ENCODE results near the gene SLC44A2. TPM values are rescaled to one million over a fixed set of nuclear protein-coding genes. Genes with fewer than 3 reads are reported as not detected.

The SLC44A2 gene
- total and polyA plus RNA-seq, 10 of the 15 experiments (the other 5 are each of a cell fraction or from before 2014, with no cell fraction given): 3.0 to 51.3 (median 26.8) TPM

DNA sequence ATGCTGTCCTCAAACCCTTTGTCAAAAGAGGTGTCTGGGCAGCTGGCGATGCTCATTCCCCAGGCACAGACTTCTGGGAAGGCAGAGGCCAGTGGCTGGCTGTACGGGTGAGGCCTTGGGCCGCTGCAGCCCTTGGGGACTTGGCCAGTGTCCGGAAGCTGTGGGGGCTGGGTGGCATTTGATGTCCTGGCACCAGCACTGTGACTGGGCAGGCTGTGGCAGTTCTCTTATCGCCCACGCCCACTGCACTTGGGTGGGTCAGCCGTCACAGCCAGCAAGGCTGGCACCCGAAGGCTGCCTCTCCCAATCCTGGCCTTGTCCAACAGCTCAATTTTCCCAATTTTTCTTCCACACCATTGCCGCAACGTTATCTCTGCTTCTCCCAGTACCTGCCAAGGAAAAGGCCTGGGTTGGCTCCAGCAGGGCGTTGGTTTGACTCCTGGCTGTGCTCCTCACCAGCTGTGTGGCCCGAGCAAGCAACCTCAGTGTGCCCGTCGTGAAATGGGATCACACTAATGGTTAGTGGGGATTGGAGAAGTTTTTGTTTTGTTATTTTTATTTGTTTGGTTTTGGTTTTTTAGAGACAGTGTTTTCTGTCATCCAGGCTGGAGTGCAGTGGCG lies 12.7 kb upstream of the SLC44A2 start:
- no peaks in the 10 kb centered on the region; the same call in 1 of the 2 replicates for H3K79me2 ChIP-seq (ENCODE audit: control insufficient read depth, insufficient read depth, low read length)
- no peak overlapping the region for H3K4me2 ChIP-seq (ENCODE audit: control insufficient read depth, insufficient read depth)
- ATAC-seq: no peak
- no peak overlapping the region for H3K4me3 ChIP-seq
- no peak overlapping the region for H3K9ac ChIP-seq (ENCODE audit: control insufficient read depth, insufficient read depth, low read length)
- intact Hi-C loops (cut with micrococcal nuclease; ENCODE audit: unreplicated experiment) (no loop called here), in situ Hi-C loops (cut with MboI) (no loop called here)
- no peaks in the 10 kb centered on the region; the same call in 2 of the 3 replicates for H3K9me3 ChIP-seq (replicated peaks; ENCODE audit: control insufficient read depth, insufficient read depth, low read length)
- ChIA-PET RAD21 (ENCODE audit: unreplicated experiment) (no interaction called here), SMC1A (ENCODE audit: uncharacterized antibody, unreplicated experiment) (interaction anchor here (0.9 to 1.1 kb wide), 3 partner anchors 31 to 343 kb away, joined by 3 read pairs; no protein-coding TSS in a partner anchor), POLR2A (interaction anchor here (0.6 to 1.8 kb wide), 2 partner anchors 32 to 184 kb away, joined by 3 to 5 read pairs; no protein-coding TSS in a partner anchor), CTCF (interaction anchor here (0.8 to 2.0 kb wide), 6 partner anchors 10 to 41 kb away, joined by 3 to 11 read pairs (median 5); no protein-coding TSS in a partner anchor)
- no peak overlapping the region for H3K27ac ChIP-seq (ENCODE audit: control insufficient read depth, insufficient read depth)
- no TSS peak for BruUV-seq (replicated peaks)
- DNase-seq (ENCODE audit: low read depth, low spot score): no peak
- no peaks in the 10 kb centered on the region for H3K27me3 ChIP-seq (replicated peaks in 1 of 2; ENCODE audit: control insufficient read depth in 2 of 2, insufficient read depth in 2 of 2, low read length in 1 of 2)
- FAIRE-seq: no peak
- H4K20me1 ChIP-seq (ENCODE audit: control insufficient read depth, insufficient read depth): no peaks in the 10 kb centered on the region
- no peak overlapping the region for H2AFZ ChIP-seq (ENCODE audit: control insufficient read depth, low read depth, low read length)
- H3K36me3 ChIP-seq (ENCODE audit: control insufficient read depth in 2 of 2, insufficient read depth in 2 of 2, low read length in 1 of 2): no peaks in the 10 kb centered on the region
- H3K4me1 ChIP-seq (ENCODE audit: control insufficient read depth, insufficient read depth, low read length): no peaks in the 10 kb centered on the region
- WGBS (ENCODE audit: insufficient coverage, insufficient replicate concordance, low lambda C conversion rate, missing lambda C conversion rate): 94% methylated on average over 15 of the region's 15 CpGs
- TF ChIP-seq BRCA1 (IDR thresholded peaks at IDR 0.05; ENCODE audit: low read depth, low read length) (no peak), PAX8 (IDR thresholded peaks at IDR 0.05) (no peak), RELB (IDR thresholded peaks at IDR 0.05; ENCODE audit: low read depth) (no peak), SREBF2 (IDR thresholded peaks at IDR 0.05; ENCODE audit: low read length) (no peak), LARP7 (IDR thresholded peaks at IDR 0.05) (no peak), EZH2 (IDR thresholded peaks at IDR 0.05; ENCODE audit: borderline replicate concordance, control insufficient read depth, low read depth, low read length) (no peak), REST (IDR thresholded peaks at IDR 0.05; ENCODE audit: low read depth, low read length) (no peak), IKZF2 (IDR thresholded peaks at IDR 0.05) (no peak), CHD2 (IDR thresholded peaks at IDR 0.05; ENCODE audit: borderline replicate concordance, low read depth, low read length) (no peak)
- TF ChIP-seq, protein P1, sequence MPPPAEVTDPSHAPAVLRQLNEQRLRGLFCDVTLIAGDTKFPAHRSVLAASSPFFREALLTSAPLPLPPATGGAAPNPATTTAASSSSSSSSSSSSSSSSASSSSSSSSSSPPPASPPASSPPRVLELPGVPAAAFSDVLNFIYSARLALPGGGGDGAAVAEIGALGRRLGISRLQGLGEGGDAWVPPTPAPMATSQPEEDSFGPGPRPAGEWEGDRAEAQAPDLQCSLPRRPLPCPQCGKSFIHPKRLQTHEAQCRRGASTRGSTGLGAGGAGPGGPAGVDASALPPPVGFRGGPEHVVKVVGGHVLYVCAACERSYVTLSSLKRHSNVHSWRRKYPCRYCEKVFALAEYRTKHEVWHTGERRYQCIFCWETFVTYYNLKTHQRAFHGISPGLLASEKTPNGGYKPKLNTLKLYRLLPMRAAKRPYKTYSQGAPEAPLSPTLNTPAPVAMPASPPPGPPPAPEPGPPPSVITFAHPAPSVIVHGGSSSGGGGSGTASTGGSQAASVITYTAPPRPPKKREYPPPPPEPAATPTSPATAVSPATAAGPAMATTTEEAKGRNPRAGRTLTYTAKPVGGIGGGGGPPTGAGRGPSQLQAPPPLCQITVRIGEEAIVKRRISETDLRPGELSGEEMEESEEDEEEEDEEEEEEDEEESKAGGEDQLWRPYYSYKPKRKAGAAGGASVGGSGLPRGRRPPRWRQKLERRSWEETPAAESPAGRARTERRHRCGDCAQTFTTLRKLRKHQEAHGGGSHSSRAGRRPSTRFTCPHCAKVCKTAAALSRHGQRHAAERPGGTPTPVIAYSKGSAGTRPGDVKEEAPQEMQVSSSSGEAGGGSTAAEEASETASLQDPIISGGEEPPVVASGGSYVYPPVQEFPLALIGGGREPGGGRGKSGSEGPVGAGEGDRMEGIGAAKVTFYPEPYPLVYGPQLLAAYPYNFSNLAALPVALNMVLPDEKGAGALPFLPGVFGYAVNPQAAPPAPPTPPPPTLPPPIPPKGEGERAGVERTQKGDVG (CRISPR knock-in tag; IDR thresholded peaks at IDR 0.05): no peak
- TF ChIP-seq, protein P2, sequence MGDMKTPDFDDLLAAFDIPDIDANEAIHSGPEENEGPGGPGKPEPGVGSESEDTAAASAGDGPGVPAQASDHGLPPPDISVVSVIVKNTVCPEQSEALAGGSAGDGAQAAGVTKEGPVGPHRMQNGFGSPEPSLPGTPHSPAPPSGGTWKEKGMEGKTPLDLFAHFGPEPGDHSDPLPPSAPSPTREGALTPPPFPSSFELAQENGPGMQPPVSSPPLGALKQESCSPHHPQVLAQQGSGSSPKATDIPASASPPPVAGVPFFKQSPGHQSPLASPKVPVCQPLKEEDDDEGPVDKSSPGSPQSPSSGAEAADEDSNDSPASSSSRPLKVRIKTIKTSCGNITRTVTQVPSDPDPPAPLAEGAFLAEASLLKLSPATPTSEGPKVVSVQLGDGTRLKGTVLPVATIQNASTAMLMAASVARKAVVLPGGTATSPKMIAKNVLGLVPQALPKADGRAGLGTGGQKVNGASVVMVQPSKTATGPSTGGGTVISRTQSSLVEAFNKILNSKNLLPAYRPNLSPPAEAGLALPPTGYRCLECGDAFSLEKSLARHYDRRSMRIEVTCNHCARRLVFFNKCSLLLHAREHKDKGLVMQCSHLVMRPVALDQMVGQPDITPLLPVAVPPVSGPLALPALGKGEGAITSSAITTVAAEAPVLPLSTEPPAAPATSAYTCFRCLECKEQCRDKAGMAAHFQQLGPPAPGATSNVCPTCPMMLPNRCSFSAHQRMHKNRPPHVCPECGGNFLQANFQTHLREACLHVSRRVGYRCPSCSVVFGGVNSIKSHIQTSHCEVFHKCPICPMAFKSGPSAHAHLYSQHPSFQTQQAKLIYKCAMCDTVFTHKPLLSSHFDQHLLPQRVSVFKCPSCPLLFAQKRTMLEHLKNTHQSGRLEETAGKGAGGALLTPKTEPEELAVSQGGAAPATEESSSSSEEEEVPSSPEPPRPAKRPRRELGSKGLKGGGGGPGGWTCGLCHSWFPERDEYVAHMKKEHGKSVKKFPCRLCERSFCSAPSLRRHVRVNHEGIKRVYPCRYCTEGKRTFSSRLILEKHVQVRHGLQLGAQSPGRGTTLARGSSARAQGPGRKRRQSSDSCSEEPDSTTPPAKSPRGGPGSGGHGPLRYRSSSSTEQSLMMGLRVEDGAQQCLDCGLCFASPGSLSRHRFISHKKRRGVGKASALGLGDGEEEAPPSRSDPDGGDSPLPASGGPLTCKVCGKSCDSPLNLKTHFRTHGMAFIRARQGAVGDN (IDR thresholded peaks at IDR 0.05): no peak
